ENCODE measurements around the gene ADAMTS2. TPM values are rescaled to one million over a fixed set of nuclear protein-coding genes. Genes with fewer than 3 reads are reported as not detected.

ADAMTS2 gene
- total and polyA plus RNA-seq, 5 donors from 2014 or later = 0.03 TPM; not detected in 4

DNA sequence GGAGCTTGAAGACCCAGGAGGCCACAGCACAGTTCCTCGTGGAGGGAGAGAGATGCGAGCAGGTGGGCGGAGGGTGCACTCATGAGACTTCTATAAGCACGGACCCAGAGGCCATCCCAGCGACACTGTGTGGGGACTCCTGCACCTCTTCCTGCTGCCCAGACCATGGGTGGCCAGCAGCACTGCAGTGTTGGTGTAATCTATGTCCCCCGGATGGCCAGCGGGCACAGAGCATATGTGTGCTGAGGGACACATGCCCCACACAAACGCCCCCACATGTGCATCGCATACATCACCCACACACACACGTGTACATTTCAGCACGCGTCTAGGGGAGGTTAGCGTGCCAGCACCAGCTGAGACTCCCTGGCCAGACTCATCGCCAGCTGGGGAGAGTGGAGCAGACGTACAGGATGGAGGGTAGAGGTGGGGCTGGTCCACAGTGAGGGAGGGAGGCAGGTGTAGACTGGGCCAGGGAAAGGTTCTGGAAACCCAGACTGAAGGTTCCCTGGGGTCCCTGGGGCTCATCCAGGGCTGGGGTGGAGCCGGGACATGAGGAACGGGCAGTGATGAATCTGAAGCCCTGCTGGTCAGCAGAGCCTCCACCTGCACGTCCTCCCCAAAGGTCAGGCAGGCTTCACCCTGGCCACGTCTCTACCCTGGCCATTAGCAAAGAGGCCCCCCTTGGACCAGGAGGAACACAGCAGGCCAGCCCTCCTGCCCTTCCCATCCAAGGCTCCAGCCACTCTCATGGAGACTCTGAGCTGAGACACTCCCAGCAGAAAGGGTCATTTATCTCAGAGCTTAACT is 27.6 kb downstream of the ADAMTS2 start:
- Mint-ChIP-seq H3K4me1 (no peaks in the 10 kb centered on the region), H3K27me3 (no peaks in the 10 kb centered on the region), H3K36me3 (no peaks in the 10 kb centered on the region), H3K9me3 (no peaks in the 10 kb centered on the region), H3K4me3 (no peak overlapping the region), H3K27ac (no peak overlapping the region)
- H3K27ac ChIP-seq (ENCODE audit: insufficient read depth, low read length, poor library complexity, severe bottlenecking) = no peak overlapping the region
- no peak overlapping the region for H3K4me3 ChIP-seq (ENCODE audit: low read depth, low read length)
- no peaks in the 10 kb centered on the region for H3K9me3 ChIP-seq (ENCODE audit: control insufficient read depth in 2 of 2, low read length in 2 of 2)
- no peaks in the 10 kb centered on the region for H3K27me3 ChIP-seq (ENCODE audit: control insufficient read depth, insufficient read depth, low read length)
- DNase-seq = no peak
- ATAC-seq (ENCODE audit: low read depth in 2 of 2) = no peak
- H3K4me1 ChIP-seq (ENCODE audit: control insufficient read depth, insufficient read depth, low read length, poor library complexity, severe bottlenecking) = no peaks in the 10 kb centered on the region
- no peaks in the 10 kb centered on the region for H3K36me3 ChIP-seq (ENCODE audit: control insufficient read depth, insufficient read depth, low read length)

DNA sequence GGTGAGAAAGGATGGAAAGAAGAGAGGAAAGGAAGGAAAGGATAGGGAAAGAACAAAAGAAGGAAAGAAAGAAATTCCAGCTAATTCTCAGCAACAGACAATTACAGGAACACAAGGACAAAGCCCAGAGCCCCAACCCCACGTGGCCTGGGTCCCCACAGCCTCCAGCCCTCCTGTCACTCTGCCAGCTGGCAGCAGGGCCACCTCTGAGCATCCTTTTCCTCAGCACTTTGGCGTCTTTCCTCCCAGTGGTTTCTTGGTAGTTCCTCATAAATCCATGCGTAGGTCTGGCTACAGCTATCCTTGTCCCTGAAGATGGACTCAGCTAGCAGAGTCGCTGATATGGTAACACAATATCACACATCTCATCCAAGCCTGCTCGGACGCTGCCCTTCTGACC is 28.3 kb downstream of the ADAMTS2 start:
- no peaks in the 10 kb centered on the region for H3K9me3 ChIP-seq (ENCODE audit: control insufficient read depth in 2 of 2, low read length in 2 of 2)
- H3K27me3 ChIP-seq (ENCODE audit: control insufficient read depth, insufficient read depth, low read length) = no peaks in the 10 kb centered on the region
- Mint-ChIP-seq H3K9me3 (no peaks in the 10 kb centered on the region), H3K36me3 (no peaks in the 10 kb centered on the region), H3K27me3 (no peaks in the 10 kb centered on the region), H3K27ac (no peak overlapping the region), H3K4me1 (no peaks in the 10 kb centered on the region), H3K4me3 (no peak overlapping the region)
- H3K4me3 ChIP-seq (ENCODE audit: low read depth, low read length) = no peak overlapping the region
- DNase-seq = no peak
- no peak for ATAC-seq (ENCODE audit: low read depth in 2 of 2)
- no peak overlapping the region for H3K27ac ChIP-seq (ENCODE audit: insufficient read depth, low read length, poor library complexity, severe bottlenecking)
- no peaks in the 10 kb centered on the region for H3K36me3 ChIP-seq (ENCODE audit: control insufficient read depth, insufficient read depth, low read length)
- H3K4me1 ChIP-seq (ENCODE audit: control insufficient read depth, insufficient read depth, low read length, poor library complexity, severe bottlenecking) = no peaks in the 10 kb centered on the region

DNA sequence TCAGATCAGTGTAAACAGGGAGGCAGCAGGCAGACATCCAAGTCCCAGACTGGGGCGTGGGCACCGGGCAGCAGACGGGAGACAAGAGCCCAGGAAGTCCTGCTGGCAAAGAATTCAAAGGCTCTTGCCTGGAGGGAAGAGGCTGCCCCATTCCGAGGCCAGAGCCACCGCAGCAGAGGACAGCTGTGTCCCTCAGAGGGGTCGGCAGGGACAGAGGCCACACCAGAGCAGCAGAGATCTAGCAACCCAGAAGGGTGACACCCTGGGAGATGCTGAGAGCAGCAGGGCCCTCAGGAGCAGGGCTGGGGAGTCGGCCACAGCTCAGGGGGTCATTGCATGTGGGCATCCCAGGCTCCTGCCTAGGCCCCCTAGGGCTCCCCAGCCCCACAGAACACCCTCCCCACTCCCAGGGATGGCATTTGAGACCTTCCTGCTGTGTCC is 29.1 kb downstream of the ADAMTS2 start:
- H3K4me3 ChIP-seq (ENCODE audit: low read depth, low read length) = no peak overlapping the region
- DNase-seq = no peak
- no peaks in the 10 kb centered on the region for H3K27me3 ChIP-seq (ENCODE audit: control insufficient read depth, insufficient read depth, low read length)
- ATAC-seq (ENCODE audit: low read depth in 2 of 2) = no peak
- no peak overlapping the region for H3K27ac Mint-ChIP-seq
- no peaks in the 10 kb centered on the region for H3K4me1 Mint-ChIP-seq
- no peak overlapping the region for H3K4me3 Mint-ChIP-seq
- H3K9me3 Mint-ChIP-seq = no peaks in the 10 kb centered on the region
- H3K4me1 ChIP-seq (ENCODE audit: control insufficient read depth, insufficient read depth, low read length, poor library complexity, severe bottlenecking) = no peaks in the 10 kb centered on the region
- H3K9me3 ChIP-seq (ENCODE audit: control insufficient read depth in 2 of 2, low read length in 2 of 2) = no peaks in the 10 kb centered on the region
- no peaks in the 10 kb centered on the region for H3K36me3 Mint-ChIP-seq
- no peaks in the 10 kb centered on the region for H3K27me3 Mint-ChIP-seq
- no peak overlapping the region for H3K27ac ChIP-seq (ENCODE audit: insufficient read depth, low read length, poor library complexity, severe bottlenecking)
- no peaks in the 10 kb centered on the region for H3K36me3 ChIP-seq (ENCODE audit: control insufficient read depth, insufficient read depth, low read length)

DNA sequence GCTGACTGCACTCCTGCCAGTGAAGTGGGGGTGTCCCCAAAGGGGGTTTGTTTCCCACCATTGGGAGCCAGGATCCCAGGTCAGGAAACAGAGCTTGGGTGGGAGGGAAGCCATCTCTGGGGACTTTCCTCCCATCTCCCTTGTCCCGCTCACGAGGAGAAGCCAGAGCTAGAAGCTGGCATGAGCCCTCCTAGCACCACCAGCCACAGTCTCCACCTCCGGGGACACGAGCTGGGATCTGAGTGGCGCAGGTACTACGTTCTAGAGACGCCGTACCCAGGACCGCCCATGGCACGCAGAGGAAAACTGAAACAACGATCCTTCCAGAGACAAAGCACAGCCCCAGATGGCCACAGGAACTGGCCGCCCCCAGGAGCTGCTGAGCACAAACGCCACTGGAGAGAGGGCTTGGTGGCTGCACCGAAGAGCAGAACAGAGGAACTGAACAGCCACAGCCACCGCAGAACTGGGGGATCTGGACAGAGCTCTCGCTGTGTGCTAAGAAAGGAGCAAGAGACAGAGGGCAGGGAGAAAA is 29.8 kb downstream of the ADAMTS2 start:
- Mint-ChIP-seq H3K4me3 (no peak overlapping the region), H3K36me3 (no peaks in the 10 kb centered on the region), H3K27me3 (no peaks in the 10 kb centered on the region), H3K9me3 (no peaks in the 10 kb centered on the region), H3K4me1 (no peaks in the 10 kb centered on the region), H3K27ac (no peak overlapping the region)
- no peak overlapping the region for H3K27ac ChIP-seq (ENCODE audit: insufficient read depth, low read length, poor library complexity, severe bottlenecking)
- no peaks in the 10 kb centered on the region for H3K36me3 ChIP-seq (ENCODE audit: control insufficient read depth, insufficient read depth, low read length)
- no peak overlapping the region for H3K4me3 ChIP-seq (ENCODE audit: low read depth, low read length)
- H3K27me3 ChIP-seq (ENCODE audit: control insufficient read depth, insufficient read depth, low read length) = no peaks in the 10 kb centered on the region
- H3K9me3 ChIP-seq (ENCODE audit: control insufficient read depth in 2 of 2, low read length in 2 of 2) = no peaks in the 10 kb centered on the region
- no peak for DNase-seq
- ATAC-seq (ENCODE audit: low read depth in 2 of 2) = no peak
- H3K4me1 ChIP-seq (ENCODE audit: control insufficient read depth, insufficient read depth, low read length, poor library complexity, severe bottlenecking) = no peaks in the 10 kb centered on the region

DNA sequence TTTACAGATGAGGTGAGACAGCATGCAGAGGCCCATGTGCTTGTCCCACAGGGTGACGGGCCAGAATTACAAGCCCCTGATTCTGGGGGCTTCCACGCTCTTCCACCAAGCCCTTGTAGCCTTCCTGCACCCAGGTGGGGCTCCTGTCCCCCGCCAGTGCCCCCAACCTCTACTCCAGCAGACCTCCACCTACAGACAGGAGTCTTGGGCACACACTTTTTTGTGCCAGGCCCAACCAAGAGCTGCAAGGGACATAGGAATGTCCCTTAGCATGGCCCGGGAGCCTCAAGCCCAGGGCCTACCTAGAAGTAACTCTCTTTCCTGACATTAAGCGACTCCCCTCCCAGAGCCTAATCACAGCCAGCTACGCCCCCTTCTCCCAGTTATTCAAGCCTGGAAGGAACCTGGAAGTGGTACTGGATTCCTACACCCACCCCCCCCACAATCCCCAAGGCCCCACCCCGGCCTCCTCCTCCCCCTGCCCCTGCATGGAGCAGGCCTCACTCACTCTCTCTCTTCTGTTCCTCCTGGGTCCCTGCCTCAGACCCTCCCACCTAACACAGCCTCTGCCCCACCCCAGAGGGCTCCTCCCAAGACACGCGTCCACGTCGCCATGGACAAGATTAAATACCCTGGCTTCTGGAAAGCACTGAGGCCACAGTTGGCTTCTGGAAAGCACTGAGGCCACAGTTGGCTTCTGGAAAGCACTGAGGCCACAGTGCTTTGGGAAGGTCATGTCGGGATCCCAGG is 30.5 kb downstream of the ADAMTS2 start:
- DNase-seq = no peak
- no peak for ATAC-seq (ENCODE audit: low read depth in 2 of 2)
- no peak overlapping the region for H3K4me3 ChIP-seq (ENCODE audit: low read depth, low read length)
- Mint-ChIP-seq H3K36me3 (no peaks in the 10 kb centered on the region), H3K4me3 (no peak overlapping the region), H3K27me3 (no peaks in the 10 kb centered on the region), H3K4me1 (no peaks in the 10 kb centered on the region), H3K27ac (peak overlapping the region in 1 of 3 donors; percentile 73), H3K9me3 (no peaks in the 10 kb centered on the region)
- H3K9me3 ChIP-seq (ENCODE audit: control insufficient read depth in 2 of 2, low read length in 2 of 2) = no peaks in the 10 kb centered on the region
- H3K4me1 ChIP-seq (ENCODE audit: control insufficient read depth, insufficient read depth, low read length, poor library complexity, severe bottlenecking) = no peaks in the 10 kb centered on the region
- H3K27me3 ChIP-seq (ENCODE audit: control insufficient read depth, insufficient read depth, low read length) = no peaks in the 10 kb centered on the region
- no peak overlapping the region for H3K27ac ChIP-seq (ENCODE audit: insufficient read depth, low read length, poor library complexity, severe bottlenecking)
- no peaks in the 10 kb centered on the region for H3K36me3 ChIP-seq (ENCODE audit: control insufficient read depth, insufficient read depth, low read length)

DNA sequence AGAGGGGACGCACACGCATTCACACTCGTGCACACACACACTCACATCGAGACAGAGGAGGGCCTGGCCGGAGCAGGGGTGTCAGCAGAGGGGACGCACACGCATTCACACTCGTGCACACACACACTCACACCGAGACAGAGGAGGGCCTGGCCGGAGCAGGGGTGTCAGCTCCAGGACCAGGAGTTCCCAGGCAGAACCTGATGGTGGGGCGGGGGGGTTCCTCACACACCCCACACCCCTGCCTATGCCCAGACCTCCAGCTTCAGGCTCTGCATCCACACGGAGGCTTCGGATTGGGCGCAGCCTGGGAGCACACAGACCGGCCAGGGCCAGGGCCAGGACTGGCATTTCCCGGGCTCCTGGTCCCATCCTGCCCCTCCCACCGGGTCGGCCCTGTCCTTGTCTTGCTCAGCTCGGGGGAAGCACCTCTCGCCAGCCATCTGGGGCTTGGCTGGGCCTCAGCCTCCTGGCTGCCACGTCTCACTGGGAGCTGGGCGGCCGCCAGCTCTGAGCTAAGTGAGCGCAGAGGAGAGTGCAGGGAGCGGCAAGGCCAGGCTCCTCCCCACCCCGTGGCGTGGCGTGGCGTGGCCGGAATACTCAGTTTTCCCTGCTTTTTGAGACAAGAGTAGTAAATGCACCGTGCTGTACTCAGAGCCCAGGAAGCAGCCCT is 31.3 kb downstream of the ADAMTS2 start:
- Mint-ChIP-seq H3K36me3 (no peaks in the 10 kb centered on the region), H3K27ac (no peak overlapping the region), H3K4me1 (no peaks in the 10 kb centered on the region), H3K4me3 (no peak overlapping the region), H3K27me3 (no peaks in the 10 kb centered on the region), H3K9me3 (no peaks in the 10 kb centered on the region)
- H3K9me3 ChIP-seq (ENCODE audit: control insufficient read depth in 2 of 2, low read length in 2 of 2) = no peaks in the 10 kb centered on the region
- DNase-seq = no peak
- no peaks in the 10 kb centered on the region for H3K27me3 ChIP-seq (ENCODE audit: control insufficient read depth, insufficient read depth, low read length)
- H3K4me1 ChIP-seq (ENCODE audit: control insufficient read depth, insufficient read depth, low read length, poor library complexity, severe bottlenecking) = no peaks in the 10 kb centered on the region
- no peak for ATAC-seq (ENCODE audit: low read depth in 2 of 2)
- H3K36me3 ChIP-seq (ENCODE audit: control insufficient read depth, insufficient read depth, low read length) = no peaks in the 10 kb centered on the region
- H3K4me3 ChIP-seq (ENCODE audit: low read depth, low read length) = no peak overlapping the region
- no peak overlapping the region for H3K27ac ChIP-seq (ENCODE audit: insufficient read depth, low read length, poor library complexity, severe bottlenecking)

DNA sequence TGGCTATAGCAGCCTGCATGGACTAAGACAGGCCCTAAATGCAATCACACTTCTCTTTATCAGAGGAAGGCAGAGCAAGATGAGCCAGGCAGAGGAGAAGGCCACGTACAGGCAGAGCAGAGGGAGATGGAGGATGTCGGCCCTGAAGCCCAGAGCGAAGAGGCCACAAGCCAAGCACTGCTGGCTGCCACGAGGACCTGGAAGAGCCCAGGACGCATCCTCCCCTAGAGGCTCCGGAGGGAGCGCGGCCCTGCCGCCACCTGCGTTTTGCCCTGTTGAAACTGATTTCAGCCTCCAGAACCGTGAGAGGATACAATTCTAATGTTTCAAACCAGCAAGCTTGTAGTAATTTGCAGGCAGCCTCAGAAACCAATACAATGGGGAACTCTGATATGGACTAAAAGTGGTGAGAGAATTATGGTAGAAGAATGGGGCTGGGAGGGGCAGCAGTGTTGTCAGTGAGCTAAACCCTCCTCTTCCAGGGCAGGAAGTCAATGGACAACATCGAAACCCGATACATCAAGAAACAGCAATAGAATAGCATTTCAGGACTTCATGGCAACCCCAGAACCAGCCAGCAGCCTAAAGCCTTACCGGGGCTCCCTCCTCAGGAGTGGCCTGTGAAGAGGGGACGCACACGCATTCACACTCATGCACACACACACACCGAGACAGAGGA is 32.6 kb downstream of the ADAMTS2 start:
- no peak for ATAC-seq (ENCODE audit: low read depth in 2 of 2)
- H3K9me3 ChIP-seq (ENCODE audit: control insufficient read depth in 2 of 2, low read length in 2 of 2) = no peaks in the 10 kb centered on the region
- H3K9me3 Mint-ChIP-seq = no peaks in the 10 kb centered on the region
- H3K4me3 ChIP-seq (ENCODE audit: low read depth, low read length) = no peak overlapping the region
- no peaks in the 10 kb centered on the region for H3K27me3 Mint-ChIP-seq
- no peak for DNase-seq
- H3K4me1 ChIP-seq (ENCODE audit: control insufficient read depth, insufficient read depth, low read length, poor library complexity, severe bottlenecking) = no peaks in the 10 kb centered on the region
- no peaks in the 10 kb centered on the region for H3K4me1 Mint-ChIP-seq
- no peaks in the 10 kb centered on the region for H3K36me3 Mint-ChIP-seq
- H3K27ac Mint-ChIP-seq = no peak overlapping the region
- no peak overlapping the region for H3K4me3 Mint-ChIP-seq
- H3K27ac ChIP-seq (ENCODE audit: insufficient read depth, low read length, poor library complexity, severe bottlenecking) = no peak overlapping the region
- H3K36me3 ChIP-seq (ENCODE audit: control insufficient read depth, insufficient read depth, low read length) = no peaks in the 10 kb centered on the region
- H3K27me3 ChIP-seq (ENCODE audit: control insufficient read depth, insufficient read depth, low read length) = no peaks in the 10 kb centered on the region

All from CD4-positive, CD25-positive, alpha-beta regulatory T cell (primary cell).